ENCODE data around the gene BTBD8.

The BTBD8 gene

GRCh38 chr1:92194511-92194910 is 114.4 kb downstream of the BTBD8 start:
- TF ChIP-seq GATA3 (IDR thresholded peaks at IDR 0.05; ENCODE audit: low read depth, low read length), result no peak
- no peak for TF ChIP-seq GATA2 (IDR thresholded peaks at IDR 0.05; ENCODE audit: low read depth, low read length)

- TF ChIP-seq GATA2 (IDR thresholded peaks at IDR 0.05; ENCODE audit: low read depth, low read length), result no peak
- no peak for TF ChIP-seq GATA3 (IDR thresholded peaks at IDR 0.05; ENCODE audit: low read depth, low read length)
Observed at GRCh38 chr1:92201973-92202372, 121.8 kb downstream of the BTBD8 start.

- TF ChIP-seq GATA2 (IDR thresholded peaks at IDR 0.05; ENCODE audit: low read depth, low read length) (no peak), GATA3 (IDR thresholded peaks at IDR 0.05; ENCODE audit: low read depth, low read length) (no peak)
Observed at GRCh38 chr1:92203105-92203504, 123.0 kb downstream of the BTBD8 start.

- TF ChIP-seq GATA3 (IDR thresholded peaks at IDR 0.05; ENCODE audit: low read depth, low read length) (no peak), GATA2 (IDR thresholded peaks at IDR 0.05; ENCODE audit: low read depth, low read length) (no peak)
Observed at GRCh38 chr1:92210701-92211100, 130.6 kb downstream of the BTBD8 start.

GRCh38 chr1:92211166-92211565 is 131.0 kb downstream of the BTBD8 start:
- TF ChIP-seq GATA3 (IDR thresholded peaks at IDR 0.05; ENCODE audit: low read depth, low read length), result no peak
- TF ChIP-seq GATA2 (IDR thresholded peaks at IDR 0.05; ENCODE audit: low read depth, low read length), result no peak

GRCh38 chr1:92217721-92218120 is 137.6 kb downstream of the BTBD8 start, which contains the start of gene C1orf146:
Gene C1orf146 (plus strand): TSS chr1:92217915. CDS start chr1:92231421, 13,506 bp downstream.
- TF ChIP-seq GATA3 (IDR thresholded peaks at IDR 0.05; ENCODE audit: low read depth, low read length) (no peak), GATA2 (IDR thresholded peaks at IDR 0.05; ENCODE audit: low read depth, low read length) (no peak)

- TF ChIP-seq GATA3 (IDR thresholded peaks at IDR 0.05; ENCODE audit: low read depth, low read length), result no peak
- TF ChIP-seq GATA2 (IDR thresholded peaks at IDR 0.05; ENCODE audit: low read depth, low read length), result no peak
Observed at GRCh38 chr1:92218559-92218958, 138.4 kb downstream of the BTBD8 start.

GRCh38 chr1:92219028-92219427 is 138.9 kb downstream of the BTBD8 start:
- TF ChIP-seq GATA3 (IDR thresholded peaks at IDR 0.05; ENCODE audit: low read depth, low read length) (no peak), GATA2 (IDR thresholded peaks at IDR 0.05; ENCODE audit: low read depth, low read length) (no peak)

GRCh38 chr1:92228401-92228800 is 148.3 kb downstream of the BTBD8 start:
- no peak for TF ChIP-seq GATA2 (IDR thresholded peaks at IDR 0.05; ENCODE audit: low read depth, low read length)
- no peak for TF ChIP-seq GATA3 (IDR thresholded peaks at IDR 0.05; ENCODE audit: low read depth, low read length)

GRCh38 chr1:92230736-92231135 is 150.6 kb downstream of the BTBD8 start:
- TF ChIP-seq GATA3 (IDR thresholded peaks at IDR 0.05; ENCODE audit: low read depth, low read length) (no peak), GATA2 (IDR thresholded peaks at IDR 0.05; ENCODE audit: low read depth, low read length) (no peak)
